HepG2 (cell line): ENCODE data around the gene ANKRD35. TPM values are rescaled to one million over a fixed set of nuclear protein-coding genes. Genes with fewer than 3 reads are reported as not detected.
A peak's percentile ranks its signal among the peaks of the same experiment; 100 is the strongest.

Source experiments
- AKAP8 ChIP-seq: sonication (generic); formaldehyde crosslinking; IDR thresholded peaks from 2 replicates; pipeline ENCODE4 v1.5.1; 2020; ENCODE audit warnings: mild to moderate bottlenecking, missing genetic modification reagents
- ARHGAP35 ChIP-seq: sonication (generic); formaldehyde crosslinking; IDR thresholded peaks from 2 replicates; pipeline ENCODE4 v1.9.0; 2022; ENCODE audit warnings: mild to moderate bottlenecking, inconsistent platforms, moderate library complexity, missing genetic modification reagents, borderline replicate concordance
- HOXA9 ChIP-seq: sonication (generic); formaldehyde crosslinking; IDR thresholded peaks from 2 replicates; pipeline ENCODE4 v1.8.1; 2022; ENCODE audit warnings: missing genetic modification reagents, mild to moderate bottlenecking, moderate library complexity, borderline replicate concordance
- PRMT3 ChIP-seq: sonication (generic); formaldehyde crosslinking; IDR thresholded peaks from 2 replicates; pipeline ENCODE4 v1.8.1; 2022; ENCODE audit warnings: low read depth, mild to moderate bottlenecking, moderate library complexity, missing genetic modification reagents, borderline replicate concordance
- SALL1 ChIP-seq: sonication (generic); formaldehyde crosslinking; IDR thresholded peaks from 2 replicates; pipeline ENCODE4 v1.8.0; 2022; ENCODE audit warnings: mild to moderate bottlenecking, missing genetic modification reagents
- SMAD3 ChIP-seq: sonication (generic); formaldehyde crosslinking; IDR thresholded peaks from 2 replicates; pipeline ENCODE4 v1.4.0; 2020; ENCODE audit warnings: missing genetic modification reagents
- ZBTB42 ChIP-seq: sonication (generic); formaldehyde crosslinking; IDR thresholded peaks from 2 replicates; pipeline ENCODE4 v1.5.0; 2020; ENCODE audit warnings: mild to moderate bottlenecking, missing genetic modification reagents
- ZC3H4 ChIP-seq: sonication (generic); formaldehyde crosslinking; IDR thresholded peaks from 2 replicates; pipeline ENCODE4 v1.4.0; 2020; ENCODE audit warnings: missing genetic modification reagents, borderline replicate concordance
- ZNF121 ChIP-seq: sonication (generic); formaldehyde crosslinking; IDR thresholded peaks from 2 replicates; pipeline ENCODE4 v1.5.0; 2020; ENCODE audit warnings: mild to moderate bottlenecking, missing genetic modification reagents
- ZNF331 ChIP-seq: sonication (generic); formaldehyde crosslinking; IDR thresholded peaks from 2 replicates; pipeline ENCODE4 v1.4.0; 2020; ENCODE audit warnings: missing genetic modification reagents
- ZNF614 ChIP-seq: IDR thresholded peaks from 2 replicates; pipeline ENCODE4 v1.6.1; 2018; ENCODE audit warnings: missing biosample characterization, missing genetic modification reagents, inconsistent platforms, borderline replicate concordance
- ZNF670 ChIP-seq: sonication (generic); formaldehyde crosslinking; IDR thresholded peaks from 2 replicates; pipeline ENCODE4 v1.8.0; 2022; ENCODE audit warnings: mild to moderate bottlenecking, missing genetic modification reagents, borderline replicate concordance
- ZNF713 ChIP-seq: sonication (generic); formaldehyde crosslinking; IDR thresholded peaks from 2 replicates; pipeline ENCODE4 v1.4.0; 2020; ENCODE audit warnings: mild to moderate bottlenecking, missing genetic modification reagents
- ZNF749 ChIP-seq: sonication (generic); formaldehyde crosslinking; IDR thresholded peaks from 2 replicates; pipeline ENCODE4 v1.8.0; 2022; ENCODE audit warnings: mild to moderate bottlenecking, missing genetic modification reagents, moderate library complexity, borderline replicate concordance
- ZNF777 ChIP-seq: sonication (generic); formaldehyde crosslinking; IDR thresholded peaks from 2 replicates; pipeline ENCODE4 v1.4.0; 2020; ENCODE audit warnings: missing genetic modification reagents
- ZNF83 ChIP-seq: sonication (generic); formaldehyde crosslinking; IDR thresholded peaks from 2 replicates; pipeline ENCODE4 v1.4.0; 2020; ENCODE audit warnings: missing genetic modification reagents, mild to moderate bottlenecking, borderline replicate concordance
- polyA plus RNA-seq, 8 experiments: library from polyadenylated mRNA; depleted of rRNA in 3 of 8; stranded (reverse) in 7 of 8; unstranded in 1 of 8; fragments of >200 nt; fragmentation: Illumina TruSeq in 4 of 8; extraction: Trizol in 4 of 8; gene quantifications; 2 replicates each; pipeline versions ENCODE4 v1.2.1 to v1.2.3, GENCODE V29; 2011 to 2016; ENCODE audit warnings: low read depth in 4 of 8, missing spikeins in 1 of 8, mixed read lengths in 1 of 8; ENCODE audit not compliant: insufficient read depth in 1 of 8
- total RNA-seq, 5 experiments: library from RNA; depleted of rRNA; stranded (reverse); fragments of >200 nt; fragmentation: Illumina TruSeq; extraction: Trizol; gene quantifications; 2 replicates each; pipeline ENCODE4 v1.2.3, GENCODE V29; 2016; ENCODE audit warnings: low read depth in 1 of 5
- TF ChIP-seq, protein P1 (sequence below): IDR thresholded peaks from 2 replicates; pipeline ENCODE4 v1.6.1; 2012; ENCODE audit warnings: low read depth, low read length, improper control_type of control experiment
- TF ChIP-seq, protein P2 (sequence below): sonication (generic); formaldehyde crosslinking; IDR thresholded peaks from 2 replicates; pipeline ENCODE4 v1.5.1; 2020; ENCODE audit warnings: mild to moderate bottlenecking, missing genetic modification reagents, moderate library complexity
- TF ChIP-seq, protein P3 (sequence below): sonication (generic); formaldehyde crosslinking; IDR thresholded peaks from 2 replicates; pipeline ENCODE4 v1.4.0; 2020; ENCODE audit warnings: missing genetic modification reagents

Gene ANKRD35
- total and polyA plus RNA-seq, 2 of the 13 experiments (the other 11 are each of a cell fraction or from before 2014, with no cell fraction given), result 0.02 TPM; not detected in 1

DNA sequence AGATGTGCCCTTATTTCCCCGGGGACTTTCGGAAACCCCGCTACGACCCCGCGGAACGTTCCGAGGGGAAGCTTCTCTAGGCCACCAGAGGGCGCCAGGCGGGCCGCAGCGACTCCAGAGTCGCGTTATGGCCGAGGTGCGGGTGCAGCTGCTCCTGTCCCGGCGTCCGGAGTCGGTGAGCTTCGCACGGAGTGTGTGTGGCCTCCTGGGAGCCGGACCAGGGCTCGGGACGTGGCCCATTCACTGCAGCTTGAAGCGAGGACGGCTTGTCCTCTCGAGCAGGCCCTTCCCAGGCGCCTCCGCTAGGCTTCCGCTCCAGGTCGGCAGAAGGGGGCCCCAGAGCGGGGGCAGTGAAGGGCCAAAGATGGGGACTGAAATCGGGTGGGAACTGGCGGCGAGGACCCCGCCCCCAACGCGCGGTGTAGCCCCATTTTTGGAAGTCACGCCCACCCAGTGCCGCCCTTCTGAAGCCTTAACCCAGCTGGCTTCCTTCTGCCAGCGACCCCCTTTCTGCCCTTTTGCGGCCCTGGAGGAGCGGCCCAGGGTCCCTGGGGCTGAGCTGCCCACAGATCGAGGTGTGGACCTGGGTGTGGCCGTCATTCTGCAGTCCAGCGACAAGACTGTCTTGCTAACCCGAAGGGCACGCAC lies 40.0 kb downstream of the ANKRD35 start, which contains the start of gene NUDT17 (continued):
- TF ChIP-seq ZNF614 (CRISPR knock-in tag) (0 out of 2 replicates have a peak, but pooled peaks have one; percentile 27), SALL1 (CRISPR knock-in tag) (peak; percentile 73), PRMT3 (CRISPR knock-in tag) (0 out of 2 replicates have a peak, but pooled peaks have one; percentile 11), ZNF670 (CRISPR knock-in tag) (peak; percentile 47; the same call in 1 of the 2 replicates), ZC3H4 (CRISPR knock-in tag) (no peak), ZNF749 (CRISPR knock-in tag) (no peak), ZNF713 (CRISPR knock-in tag) (no peak), ZBTB42 (CRISPR knock-in tag) (no peak), SMAD3 (CRISPR knock-in tag) (no peak), ZNF331 (CRISPR knock-in tag) (peak; percentile 70; the same call in 1 of the 2 replicates), ARHGAP35 (peak; percentile 33; the same call in 1 of the 2 replicates), ZNF83 (CRISPR knock-in tag) (no peak), ZNF121 (CRISPR knock-in tag) (peak; percentile 93), HOXA9 (CRISPR knock-in tag) (no peak), AKAP8 (CRISPR knock-in tag) (peak; percentile 64), ZNF777 (CRISPR knock-in tag) (no peak; the same call in 1 of the 2 replicates)
- TF ChIP-seq, protein P1, sequence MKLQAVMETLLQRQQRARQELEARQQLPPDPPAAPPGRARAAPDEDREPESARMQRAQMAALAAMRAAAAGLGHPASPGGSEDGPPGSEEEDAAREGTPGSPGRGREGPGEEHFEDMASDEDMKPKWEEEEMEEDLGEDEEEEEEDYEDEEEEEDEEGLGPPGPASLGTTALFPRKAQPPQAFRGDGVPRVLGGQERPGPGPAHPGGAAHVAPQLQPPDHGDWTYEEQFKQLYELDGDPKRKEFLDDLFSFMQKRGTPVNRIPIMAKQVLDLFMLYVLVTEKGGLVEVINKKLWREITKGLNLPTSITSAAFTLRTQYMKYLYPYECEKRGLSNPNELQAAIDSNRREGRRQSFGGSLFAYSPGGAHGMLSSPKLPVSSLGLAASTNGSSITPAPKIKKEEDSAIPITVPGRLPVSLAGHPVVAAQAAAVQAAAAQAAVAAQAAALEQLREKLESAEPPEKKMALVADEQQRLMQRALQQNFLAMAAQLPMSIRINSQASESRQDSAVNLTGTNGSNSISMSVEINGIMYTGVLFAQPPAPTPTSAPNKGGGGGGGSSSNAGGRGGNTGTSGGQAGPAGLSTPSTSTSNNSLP, result no peak
- TF ChIP-seq, protein P2, sequence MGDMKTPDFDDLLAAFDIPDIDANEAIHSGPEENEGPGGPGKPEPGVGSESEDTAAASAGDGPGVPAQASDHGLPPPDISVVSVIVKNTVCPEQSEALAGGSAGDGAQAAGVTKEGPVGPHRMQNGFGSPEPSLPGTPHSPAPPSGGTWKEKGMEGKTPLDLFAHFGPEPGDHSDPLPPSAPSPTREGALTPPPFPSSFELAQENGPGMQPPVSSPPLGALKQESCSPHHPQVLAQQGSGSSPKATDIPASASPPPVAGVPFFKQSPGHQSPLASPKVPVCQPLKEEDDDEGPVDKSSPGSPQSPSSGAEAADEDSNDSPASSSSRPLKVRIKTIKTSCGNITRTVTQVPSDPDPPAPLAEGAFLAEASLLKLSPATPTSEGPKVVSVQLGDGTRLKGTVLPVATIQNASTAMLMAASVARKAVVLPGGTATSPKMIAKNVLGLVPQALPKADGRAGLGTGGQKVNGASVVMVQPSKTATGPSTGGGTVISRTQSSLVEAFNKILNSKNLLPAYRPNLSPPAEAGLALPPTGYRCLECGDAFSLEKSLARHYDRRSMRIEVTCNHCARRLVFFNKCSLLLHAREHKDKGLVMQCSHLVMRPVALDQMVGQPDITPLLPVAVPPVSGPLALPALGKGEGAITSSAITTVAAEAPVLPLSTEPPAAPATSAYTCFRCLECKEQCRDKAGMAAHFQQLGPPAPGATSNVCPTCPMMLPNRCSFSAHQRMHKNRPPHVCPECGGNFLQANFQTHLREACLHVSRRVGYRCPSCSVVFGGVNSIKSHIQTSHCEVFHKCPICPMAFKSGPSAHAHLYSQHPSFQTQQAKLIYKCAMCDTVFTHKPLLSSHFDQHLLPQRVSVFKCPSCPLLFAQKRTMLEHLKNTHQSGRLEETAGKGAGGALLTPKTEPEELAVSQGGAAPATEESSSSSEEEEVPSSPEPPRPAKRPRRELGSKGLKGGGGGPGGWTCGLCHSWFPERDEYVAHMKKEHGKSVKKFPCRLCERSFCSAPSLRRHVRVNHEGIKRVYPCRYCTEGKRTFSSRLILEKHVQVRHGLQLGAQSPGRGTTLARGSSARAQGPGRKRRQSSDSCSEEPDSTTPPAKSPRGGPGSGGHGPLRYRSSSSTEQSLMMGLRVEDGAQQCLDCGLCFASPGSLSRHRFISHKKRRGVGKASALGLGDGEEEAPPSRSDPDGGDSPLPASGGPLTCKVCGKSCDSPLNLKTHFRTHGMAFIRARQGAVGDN (CRISPR knock-in tag), result peak; percentile 93
- TF ChIP-seq, protein P3, sequence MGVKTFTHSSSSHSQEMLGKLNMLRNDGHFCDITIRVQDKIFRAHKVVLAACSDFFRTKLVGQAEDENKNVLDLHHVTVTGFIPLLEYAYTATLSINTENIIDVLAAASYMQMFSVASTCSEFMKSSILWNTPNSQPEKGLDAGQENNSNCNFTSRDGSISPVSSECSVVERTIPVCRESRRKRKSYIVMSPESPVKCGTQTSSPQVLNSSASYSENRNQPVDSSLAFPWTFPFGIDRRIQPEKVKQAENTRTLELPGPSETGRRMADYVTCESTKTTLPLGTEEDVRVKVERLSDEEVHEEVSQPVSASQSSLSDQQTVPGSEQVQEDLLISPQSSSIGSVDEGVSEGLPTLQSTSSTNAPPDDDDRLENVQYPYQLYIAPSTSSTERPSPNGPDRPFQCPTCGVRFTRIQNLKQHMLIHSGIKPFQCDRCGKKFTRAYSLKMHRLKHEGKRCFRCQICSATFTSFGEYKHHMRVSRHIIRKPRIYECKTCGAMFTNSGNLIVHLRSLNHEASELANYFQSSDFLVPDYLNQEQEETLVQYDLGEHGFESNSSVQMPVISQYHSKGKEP (CRISPR knock-in tag), result no peak
